Tibial nerve (tissue), 3 donors: ENCODE data around the gene CARD10.

Experiments
- POLR2A ChIP-seq, 2 donors: fragments of 450-650 bp; IDR thresholded peaks; one replicate each; pipeline ENCODE4 v1.6.1; 2017; ENCODE audit warnings: antibody characterized with exemption in 2 of 2, mild to moderate bottlenecking in 2 of 2, moderate library complexity in 2 of 2
- TF ChIP-seq, protein P1 (sequence below), 5 experiments: fragments of 200-600 bp in 3 of 5; fragments of 450-650 bp in 2 of 5; sonication (generic) in 3 of 5; IDR thresholded peaks; one replicate each; pipeline ENCODE4 v1.5.1; 2016 to 2019; ENCODE audit warnings: antibody characterized with exemption in 5 of 5, mild to moderate bottlenecking in 3 of 5, moderate library complexity in 2 of 5

DNA sequence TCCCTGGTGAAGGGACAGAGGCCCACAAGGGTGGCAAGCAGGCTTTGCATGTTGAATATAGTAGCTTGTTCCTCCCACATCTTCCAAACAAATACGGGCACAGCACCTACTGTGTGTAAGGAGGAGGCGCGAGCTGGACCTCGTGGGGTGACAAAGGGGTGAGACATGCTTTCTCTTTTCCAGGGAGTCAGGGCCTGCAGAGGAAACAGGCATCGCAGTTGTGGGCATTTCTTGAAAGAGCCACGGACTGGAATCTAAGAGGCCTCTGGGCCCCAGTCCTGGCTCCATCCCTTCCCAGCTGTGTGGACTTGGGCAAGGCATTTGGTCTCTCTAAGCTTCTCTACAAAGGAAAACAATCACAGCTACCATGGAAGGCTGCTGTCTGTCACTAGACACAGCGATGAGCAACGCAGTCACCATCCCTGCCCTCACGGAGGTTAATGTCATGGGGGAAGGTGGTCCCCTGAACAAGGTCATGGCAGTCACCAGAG, 28.1 kb upstream of the CARD10 start:
- TF ChIP-seq POLR2A (IDR thresholded peaks at IDR 0.05): no peak
- TF ChIP-seq, protein P1, sequence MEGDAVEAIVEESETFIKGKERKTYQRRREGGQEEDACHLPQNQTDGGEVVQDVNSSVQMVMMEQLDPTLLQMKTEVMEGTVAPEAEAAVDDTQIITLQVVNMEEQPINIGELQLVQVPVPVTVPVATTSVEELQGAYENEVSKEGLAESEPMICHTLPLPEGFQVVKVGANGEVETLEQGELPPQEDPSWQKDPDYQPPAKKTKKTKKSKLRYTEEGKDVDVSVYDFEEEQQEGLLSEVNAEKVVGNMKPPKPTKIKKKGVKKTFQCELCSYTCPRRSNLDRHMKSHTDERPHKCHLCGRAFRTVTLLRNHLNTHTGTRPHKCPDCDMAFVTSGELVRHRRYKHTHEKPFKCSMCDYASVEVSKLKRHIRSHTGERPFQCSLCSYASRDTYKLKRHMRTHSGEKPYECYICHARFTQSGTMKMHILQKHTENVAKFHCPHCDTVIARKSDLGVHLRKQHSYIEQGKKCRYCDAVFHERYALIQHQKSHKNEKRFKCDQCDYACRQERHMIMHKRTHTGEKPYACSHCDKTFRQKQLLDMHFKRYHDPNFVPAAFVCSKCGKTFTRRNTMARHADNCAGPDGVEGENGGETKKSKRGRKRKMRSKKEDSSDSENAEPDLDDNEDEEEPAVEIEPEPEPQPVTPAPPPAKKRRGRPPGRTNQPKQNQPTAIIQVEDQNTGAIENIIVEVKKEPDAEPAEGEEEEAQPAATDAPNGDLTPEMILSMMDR (IDR thresholded peaks at IDR 0.05): no peak
